ENCODE results near the gene GOLGA6L2. TPM values are rescaled to one million over a fixed set of nuclear protein-coding genes. Genes with fewer than 3 reads are reported as not detected.

GOLGA6L2 gene
- polyA plus RNA-seq, 3 donors = not detected

GRCh38 chr15:23397779-23398178, 49.3 kb downstream of the GOLGA6L2 start:
- no peak for DNase-seq
- Histone ChIP-seq H3K79me2 (ENCODE audit: insufficient read depth, low read length) (no peaks in the 10 kb centered on the region), H3K4me3 (replicated peaks in 1 of 3; ENCODE audit: low read depth in 2 of 3, low read length in 3 of 3) (no peak overlapping the region), H3K27ac (ENCODE audit: low read depth in 1 of 2, low read length in 2 of 2) (no peak overlapping the region), H3K9me3 (replicated peaks in 1 of 2; ENCODE audit: control insufficient read depth in 1 of 2, insufficient read depth in 1 of 2, low read length in 2 of 2) (no peaks in the 10 kb centered on the region), H3K27me3 (ENCODE audit: control insufficient read depth in 2 of 2, insufficient read depth in 2 of 2, low read length in 2 of 2) (no peaks in the 10 kb centered on the region), H3K9ac (ENCODE audit: insufficient read depth, low read length, poor library complexity, severe bottlenecking) (no peak overlapping the region), H3K36me3 (replicated peaks in 1 of 2; ENCODE audit: control insufficient read depth in 1 of 2, insufficient read depth in 2 of 2, low read length in 2 of 2) (no peaks in the 10 kb centered on the region), H2AFZ (ENCODE audit: insufficient read depth, low read depth, low read length, poor library complexity, severe bottlenecking) (no peak overlapping the region), H4K20me1 (ENCODE audit: insufficient read depth, low read length) (no peaks in the 10 kb centered on the region), H3K4me1 (ENCODE audit: control insufficient read depth in 1 of 2, insufficient read depth in 2 of 2, low read length in 2 of 2) (no peaks in the 10 kb centered on the region), H3K4me2 (replicated peaks; ENCODE audit: extremely low read depth, low read length, poor library complexity, severe bottlenecking) (no peak overlapping the region)
- Mint-ChIP-seq H3K27me3 (ENCODE audit: low read depth in 3 of 3) (peaks cover 0 to 4% (median 3%) of the 10 kb centered on the region in 3 donors), H3K36me3 (no peaks in the 10 kb centered on the region), H3K4me3 (no peak overlapping the region), H3K4me1 (no peaks in the 10 kb centered on the region), H3K27ac (no peak overlapping the region), H3K9me3 (peaks cover 0 to 24% (median 7%) of the 10 kb centered on the region in 7 donors)
- intact Hi-C loops (cut with micrococcal nuclease) = no loop called here
- WGBS (ENCODE audit: insufficient coverage) = 80% methylated on average over 2 of the region's 7 CpGs
- TF ChIP-seq CTCF (IDR thresholded peaks at IDR 0.05) = no peak

- Histone ChIP-seq H3K27ac (ENCODE audit: low read depth in 1 of 2, low read length in 2 of 2) (no peak overlapping the region), H3K9me3 (replicated peaks in 1 of 2; ENCODE audit: control insufficient read depth in 1 of 2, insufficient read depth in 1 of 2, low read length in 2 of 2) (no peaks in the 10 kb centered on the region), H3K9ac (ENCODE audit: insufficient read depth, low read length, poor library complexity, severe bottlenecking) (no peak overlapping the region), H2AFZ (ENCODE audit: insufficient read depth, low read depth, low read length, poor library complexity, severe bottlenecking) (no peak overlapping the region), H3K4me2 (replicated peaks; ENCODE audit: extremely low read depth, low read length, poor library complexity, severe bottlenecking) (no peak overlapping the region), H3K36me3 (replicated peaks in 1 of 2; ENCODE audit: control insufficient read depth in 1 of 2, insufficient read depth in 2 of 2, low read length in 2 of 2) (no peaks in the 10 kb centered on the region), H3K79me2 (ENCODE audit: insufficient read depth, low read length) (no peaks in the 10 kb centered on the region), H3K27me3 (ENCODE audit: control insufficient read depth in 2 of 2, insufficient read depth in 2 of 2, low read length in 2 of 2) (no peaks in the 10 kb centered on the region), H3K4me3 (replicated peaks in 1 of 3; ENCODE audit: low read depth in 2 of 3, low read length in 3 of 3) (no peak overlapping the region), H3K4me1 (ENCODE audit: control insufficient read depth in 1 of 2, insufficient read depth in 2 of 2, low read length in 2 of 2) (no peaks in the 10 kb centered on the region), H4K20me1 (ENCODE audit: insufficient read depth, low read length) (no peaks in the 10 kb centered on the region)
- Mint-ChIP-seq H3K27me3 (ENCODE audit: low read depth in 3 of 3) (peaks cover 0 to 4% (median 3%) of the 10 kb centered on the region in 3 donors), H3K4me1 (no peaks in the 10 kb centered on the region), H3K36me3 (no peaks in the 10 kb centered on the region), H3K9me3 (peaks cover 0 to 24% (median 7%) of the 10 kb centered on the region in 7 donors), H3K4me3 (no peak overlapping the region), H3K27ac (no peak overlapping the region)
- no peak for DNase-seq
- WGBS (ENCODE audit: insufficient coverage) = 78% methylated on average over 5 of the region's 5 CpGs
- TF ChIP-seq CTCF (IDR thresholded peaks at IDR 0.05) = no peak
- intact Hi-C loops (cut with micrococcal nuclease) = no loop called here
Measured at GRCh38 chr15:23395832-23396231, 51.2 kb downstream of the GOLGA6L2 start.

Measured in CD14-positive monocyte (primary cell).